Panc1 (cell line): Measurements from ENCODE around the gene UROD. TPM values are rescaled to one million over a fixed set of nuclear protein-coding genes. Genes with fewer than 3 reads are reported as not detected.
A peak's percentile ranks its signal among the peaks of the same experiment; 100 is the strongest.
"Not testable (repeated sequence)": the region's sequence is repeated elsewhere in the genome, so short reads cannot be mapped to it uniquely, and the experiment has no call there.

Source experiments
- ATAC-seq: fragments of 200-7000 bp; cut with Tn5 transposase; 2 replicates; pipeline ENCODE4 v1.9.1; 2020; ENCODE audit warnings: mild to moderate bottlenecking, moderate library complexity
- BruUV-seq: library from RNA; stranded (reverse); fragments of 400-500 nt; replicated peaks from 2 replicates; lab custom pipeline; 2021; lab: Mats Ljungman, UMichigan
- CTCF ChIA-PET: fragments of 300-600 bp; sonication (Branson Sonifier 250); formaldehyde crosslinking; loops from one replicate; lab custom pipeline; 2022; ENCODE audit warnings: antibody characterized with exemption; lab: Charles Lee
- POLR2A ChIA-PET: fragments of 300-600 bp; sonication (Branson Sonifier 250); formaldehyde crosslinking; loops from one replicate; lab custom pipeline; 2022; ENCODE audit warnings: antibody characterized with exemption; lab: Charles Lee
- DNase-seq: peaks from one replicate; pipeline ENCODE4 v3.0.0-alpha.2; 2010; ENCODE audit warnings: low read depth, low spot score
- H3K27ac ChIP-seq: 2 replicates; pipeline ENCODE4 v1.5.1; 2011; ENCODE audit warnings: mild to moderate bottlenecking, low read length, inconsistent platforms
- H3K27me3 ChIP-seq: fragments of 200-500 bp; sonication (Bioruptor generic); 2 replicates; pipeline ENCODE4 v1.6.0; 2014; ENCODE audit warnings: low read length, inconsistent platforms; ENCODE audit not compliant: control insufficient read depth, insufficient read depth
- H3K36me3 ChIP-seq: fragments of 200-500 bp; sonication (Bioruptor generic); 2 replicates; pipeline ENCODE4 v1.5.1; 2014; ENCODE audit warnings: inconsistent platforms, mild to moderate bottlenecking, low read length, moderate library complexity; ENCODE audit not compliant: control insufficient read depth, insufficient read depth
- H3K4me1 ChIP-seq: 2 replicates; pipeline ENCODE4 v1.5.1; 2011; ENCODE audit warnings: inconsistent platforms, mild to moderate bottlenecking, low read length, moderate library complexity; ENCODE audit not compliant: control insufficient read depth, insufficient read depth
- H3K4me3 ChIP-seq, 2 experiments: 2 replicates each; pipeline ENCODE4 v1.5.1; 2011 to 2012; ENCODE audit warnings: low read depth in 2 of 2, low read length in 2 of 2, mild to moderate bottlenecking in 2 of 2, inconsistent platforms in 1 of 2, moderate library complexity in 1 of 2
- H3K9me3 ChIP-seq: fragments of 200-500 bp; sonication (Bioruptor generic); 2 replicates; pipeline ENCODE4 v1.5.1; 2014; ENCODE audit warnings: low read depth, mild to moderate bottlenecking, inconsistent platforms, low read length, moderate library complexity; ENCODE audit not compliant: control insufficient read depth, insufficient read depth
- POLR2AphosphoS5 ChIP-seq: IDR thresholded peaks from 2 replicates; pipeline ENCODE4 v1.6.1; 2012; ENCODE audit warnings: mild to moderate bottlenecking, low read depth, low read length, moderate library complexity
- SIN3A ChIP-seq: IDR thresholded peaks from 2 replicates; pipeline ENCODE4 v1.6.1; 2012; ENCODE audit warnings: low read depth, mild to moderate bottlenecking, low read length, moderate library complexity, borderline replicate concordance; ENCODE audit not compliant: insufficient read depth
- TCF7L2 ChIP-seq: IDR thresholded peaks from 2 replicates; pipeline ENCODE4 v1.6.1; 2011; ENCODE audit warnings: mild to moderate bottlenecking, low read depth, low read length, inconsistent platforms
- in situ Hi-C: cut with HindIII; loops from 2 replicates; pipeline ENCODE4 v1.10.0; 2016; ENCODE audit warnings: low sequenced_read_pairs, low pct_unique_long_range_greater_than_20kb
- intact Hi-C: fragments of 100-400 bp; cut with micrococcal nuclease; formaldehyde crosslinking; loops from one replicate; pipeline ENCODE4 v1.10.0; 2022; ENCODE audit not compliant: unreplicated experiment
- total RNA-seq: library from RNA; stranded (reverse); gene quantifications from one replicate; pipeline ENCODE4 v1.2.1, GENCODE V29; 2021; ENCODE audit not compliant: unreplicated experiment
- TF ChIP-seq, protein P1 (sequence below): fragments of 450-650 bp; IDR thresholded peaks from 2 replicates; pipeline ENCODE4 v1.5.1; 2017; ENCODE audit warnings: mild to moderate bottlenecking
- TF ChIP-seq, protein P2 (sequence below), 2 experiments: IDR thresholded peaks; 2 replicates each; pipeline ENCODE4 v1.6.1; 2011 to 2012; ENCODE audit warnings: low read depth in 2 of 2, control low read depth in 1 of 2, low read length in 1 of 2, mild to moderate bottlenecking in 1 of 2, moderate library complexity in 1 of 2; ENCODE audit not compliant: insufficient read depth in 1 of 2

The UROD gene
- total RNA-seq, 1 experiment from 2014 or later, result 76.8 TPM

DNA sequence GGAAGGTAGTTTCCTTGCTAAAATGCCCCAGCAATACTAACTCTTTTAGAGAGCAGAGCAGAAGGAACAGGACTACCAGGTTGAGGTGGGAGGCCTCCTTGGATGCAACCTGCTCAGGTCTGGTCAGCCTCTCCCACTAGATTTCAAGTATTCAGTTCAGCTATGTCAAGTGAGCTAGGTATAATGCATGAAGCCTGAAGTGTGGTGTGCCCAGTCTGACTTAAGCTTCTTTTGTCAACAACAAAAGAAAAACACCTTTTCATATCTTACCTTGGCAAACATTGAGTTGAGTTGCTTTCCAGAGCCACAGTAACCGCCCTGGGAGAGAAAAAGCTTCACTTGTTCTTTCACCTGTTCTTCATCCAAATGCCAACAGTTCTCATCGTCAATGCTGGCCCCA is 47.8 kb downstream of the UROD start:
- H3K27me3 ChIP-seq, result no peaks in the 10 kb centered on the region
- no peak overlapping the region for H3K27ac ChIP-seq
- no peaks in the 10 kb centered on the region for H3K9me3 ChIP-seq
- in situ Hi-C loops (no loop called here), intact Hi-C loops (no loop called here)
- no peaks in the 10 kb centered on the region for H3K4me1 ChIP-seq
- no peak for ATAC-seq
- no peaks in the 10 kb centered on the region for H3K36me3 ChIP-seq
- no peak overlapping the region for H3K4me3 ChIP-seq
- ChIA-PET POLR2A (no interaction called here), CTCF (no interaction called here)
- TF ChIP-seq TCF7L2, result no peak
- TF ChIP-seq SIN3A, result no peak
- no peak for TF ChIP-seq POLR2AphosphoS5
- TF ChIP-seq, protein P1, sequence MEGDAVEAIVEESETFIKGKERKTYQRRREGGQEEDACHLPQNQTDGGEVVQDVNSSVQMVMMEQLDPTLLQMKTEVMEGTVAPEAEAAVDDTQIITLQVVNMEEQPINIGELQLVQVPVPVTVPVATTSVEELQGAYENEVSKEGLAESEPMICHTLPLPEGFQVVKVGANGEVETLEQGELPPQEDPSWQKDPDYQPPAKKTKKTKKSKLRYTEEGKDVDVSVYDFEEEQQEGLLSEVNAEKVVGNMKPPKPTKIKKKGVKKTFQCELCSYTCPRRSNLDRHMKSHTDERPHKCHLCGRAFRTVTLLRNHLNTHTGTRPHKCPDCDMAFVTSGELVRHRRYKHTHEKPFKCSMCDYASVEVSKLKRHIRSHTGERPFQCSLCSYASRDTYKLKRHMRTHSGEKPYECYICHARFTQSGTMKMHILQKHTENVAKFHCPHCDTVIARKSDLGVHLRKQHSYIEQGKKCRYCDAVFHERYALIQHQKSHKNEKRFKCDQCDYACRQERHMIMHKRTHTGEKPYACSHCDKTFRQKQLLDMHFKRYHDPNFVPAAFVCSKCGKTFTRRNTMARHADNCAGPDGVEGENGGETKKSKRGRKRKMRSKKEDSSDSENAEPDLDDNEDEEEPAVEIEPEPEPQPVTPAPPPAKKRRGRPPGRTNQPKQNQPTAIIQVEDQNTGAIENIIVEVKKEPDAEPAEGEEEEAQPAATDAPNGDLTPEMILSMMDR, result no peak
- TF ChIP-seq, protein P2, sequence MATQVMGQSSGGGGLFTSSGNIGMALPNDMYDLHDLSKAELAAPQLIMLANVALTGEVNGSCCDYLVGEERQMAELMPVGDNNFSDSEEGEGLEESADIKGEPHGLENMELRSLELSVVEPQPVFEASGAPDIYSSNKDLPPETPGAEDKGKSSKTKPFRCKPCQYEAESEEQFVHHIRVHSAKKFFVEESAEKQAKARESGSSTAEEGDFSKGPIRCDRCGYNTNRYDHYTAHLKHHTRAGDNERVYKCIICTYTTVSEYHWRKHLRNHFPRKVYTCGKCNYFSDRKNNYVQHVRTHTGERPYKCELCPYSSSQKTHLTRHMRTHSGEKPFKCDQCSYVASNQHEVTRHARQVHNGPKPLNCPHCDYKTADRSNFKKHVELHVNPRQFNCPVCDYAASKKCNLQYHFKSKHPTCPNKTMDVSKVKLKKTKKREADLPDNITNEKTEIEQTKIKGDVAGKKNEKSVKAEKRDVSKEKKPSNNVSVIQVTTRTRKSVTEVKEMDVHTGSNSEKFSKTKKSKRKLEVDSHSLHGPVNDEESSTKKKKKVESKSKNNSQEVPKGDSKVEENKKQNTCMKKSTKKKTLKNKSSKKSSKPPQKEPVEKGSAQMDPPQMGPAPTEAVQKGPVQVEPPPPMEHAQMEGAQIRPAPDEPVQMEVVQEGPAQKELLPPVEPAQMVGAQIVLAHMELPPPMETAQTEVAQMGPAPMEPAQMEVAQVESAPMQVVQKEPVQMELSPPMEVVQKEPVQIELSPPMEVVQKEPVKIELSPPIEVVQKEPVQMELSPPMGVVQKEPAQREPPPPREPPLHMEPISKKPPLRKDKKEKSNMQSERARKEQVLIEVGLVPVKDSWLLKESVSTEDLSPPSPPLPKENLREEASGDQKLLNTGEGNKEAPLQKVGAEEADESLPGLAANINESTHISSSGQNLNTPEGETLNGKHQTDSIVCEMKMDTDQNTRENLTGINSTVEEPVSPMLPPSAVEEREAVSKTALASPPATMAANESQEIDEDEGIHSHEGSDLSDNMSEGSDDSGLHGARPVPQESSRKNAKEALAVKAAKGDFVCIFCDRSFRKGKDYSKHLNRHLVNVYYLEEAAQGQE (IDR thresholded peaks at IDR 0.05; ENCODE audit: insufficient read depth in 1 of 2, low read depth in 2 of 2, low read length in 1 of 2), result no peak
- DNase-seq, result no peak
- BruUV-seq, result no TSS peak

DNA sequence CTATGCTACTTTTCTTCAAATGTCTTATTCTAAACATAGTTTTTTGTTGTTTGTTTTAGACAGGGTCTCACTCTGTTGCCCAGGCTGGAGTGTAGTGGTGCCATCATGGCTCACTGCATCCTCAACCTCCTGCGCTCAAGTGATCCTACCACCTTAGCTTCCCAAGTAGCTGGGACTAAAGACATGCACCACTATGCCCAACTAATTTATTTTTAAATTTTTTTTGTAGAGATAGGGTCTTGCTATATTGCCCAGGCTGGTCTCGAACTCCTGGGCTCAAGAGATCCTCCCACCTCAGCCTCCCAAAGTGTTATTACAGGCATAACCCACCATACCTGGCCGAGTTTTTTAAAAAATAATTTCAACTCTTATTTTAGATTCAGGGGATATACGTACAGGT is 50.4 kb downstream of the UROD start:
- CTCF ChIA-PET, BruUV-seq, H3K36me3 ChIP-seq, intact Hi-C loops, ATAC-seq, H3K4me3 ChIP-seq, H3K9me3 ChIP-seq, DNase-seq, H3K27ac ChIP-seq, H3K4me1 ChIP-seq, H3K27me3 ChIP-seq, POLR2A ChIA-PET, in situ Hi-C loops: not testable (repeated sequence)

DNA sequence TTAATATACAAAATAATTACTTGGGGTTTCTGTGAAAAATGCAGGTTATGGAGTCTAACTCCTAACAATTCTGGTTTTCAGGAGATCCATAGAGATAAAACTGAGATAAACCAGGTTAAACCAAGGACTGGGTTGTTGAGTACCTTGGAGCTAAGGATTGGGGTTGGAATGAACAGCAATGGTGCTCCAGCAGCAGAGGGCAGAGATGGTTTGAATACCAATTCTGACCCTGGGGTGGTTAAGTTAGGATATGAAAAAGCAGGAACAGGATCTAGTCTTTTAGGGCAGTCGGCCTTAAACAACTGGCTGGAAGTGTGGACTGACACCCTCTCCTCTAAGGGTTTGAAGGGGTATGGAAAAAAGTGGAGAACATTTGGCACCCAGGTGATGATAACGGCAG is 53.0 kb downstream of the UROD start:
- ATAC-seq, result no peak

More for the DNA sequence above, 53.0 kb downstream of the UROD start:
- Histone ChIP-seq H3K27me3 (no peaks in the 10 kb centered on the region), H3K27ac (no peak overlapping the region), H3K9me3 (no peaks in the 10 kb centered on the region), H3K36me3 (no peaks in the 10 kb centered on the region), H3K4me3 (no peak overlapping the region), H3K4me1 (no peaks in the 10 kb centered on the region)
- in situ Hi-C loops (no loop called here), intact Hi-C loops (no loop called here)
- ChIA-PET CTCF (no interaction called here), POLR2A (no interaction called here)
- no TSS peak for BruUV-seq
- no peak for TF ChIP-seq SIN3A
- TF ChIP-seq TCF7L2, result no peak
- no peak for TF ChIP-seq POLR2AphosphoS5
- TF ChIP-seq, protein P2 (IDR thresholded peaks at IDR 0.05; ENCODE audit: insufficient read depth in 1 of 2, low read depth in 2 of 2, low read length in 1 of 2), result no peak
- TF ChIP-seq, protein P1, result peak; percentile 20
- DNase-seq, result no peak
